GM18519 (cell line): ENCODE results near the gene CENPX.

Source experiments
- ATAC-seq: cut with Tn5 transposase; IDR thresholded peaks from one replicate; pipeline ENCODE4 v1.9.1; 2021; ENCODE audit warnings: mild to moderate bottlenecking, moderate library complexity; ENCODE audit not compliant: unreplicated experiment, low FRiP score

The CENPX gene

DNA sequence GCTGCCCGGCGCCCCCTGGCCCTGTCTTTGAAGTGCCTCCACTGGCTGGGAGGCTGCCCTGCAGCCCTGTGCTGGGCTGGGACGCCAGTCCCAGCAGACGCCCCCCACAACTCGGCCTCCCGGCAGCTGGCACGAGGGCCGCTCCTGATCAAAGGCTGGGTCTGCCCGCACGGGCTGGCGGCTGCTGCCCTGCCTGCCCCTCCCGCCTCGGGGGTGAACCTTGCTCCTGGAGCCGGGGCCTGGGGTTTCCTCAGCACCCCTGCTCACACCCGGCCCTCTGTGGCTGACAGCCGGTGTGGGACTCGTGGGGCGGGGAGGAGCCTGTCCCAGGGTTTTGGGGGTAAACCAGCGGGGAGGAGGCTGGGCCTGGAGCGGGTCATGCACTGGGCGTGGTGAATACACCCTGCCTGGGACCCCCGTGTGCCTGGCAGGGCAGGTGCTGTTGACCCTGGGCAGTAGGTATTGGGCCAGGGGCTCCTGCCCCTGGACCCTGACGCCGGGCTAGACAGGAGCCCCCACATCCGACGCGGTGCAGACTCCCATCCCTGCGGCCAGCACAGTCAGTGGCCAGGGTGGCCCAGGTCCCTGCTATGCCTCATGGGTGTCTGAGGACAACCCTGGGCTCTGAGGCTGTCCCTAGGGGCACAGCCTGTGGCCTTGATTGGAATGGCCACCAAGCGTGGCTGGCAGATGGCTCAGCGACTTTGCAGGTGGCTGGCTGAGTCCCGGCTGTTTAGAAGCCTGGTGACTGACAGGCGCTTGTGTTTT is 21.7 kb downstream of the CENPX start:
- no peak for ATAC-seq

- no peak for ATAC-seq
Observed at GRCh38 chr17:81999976-82000802, 22.5 kb downstream of the CENPX start.

- no peak for ATAC-seq
Observed at GRCh38 chr17:81999587-81999975, 23.1 kb downstream of the CENPX start.

DNA sequence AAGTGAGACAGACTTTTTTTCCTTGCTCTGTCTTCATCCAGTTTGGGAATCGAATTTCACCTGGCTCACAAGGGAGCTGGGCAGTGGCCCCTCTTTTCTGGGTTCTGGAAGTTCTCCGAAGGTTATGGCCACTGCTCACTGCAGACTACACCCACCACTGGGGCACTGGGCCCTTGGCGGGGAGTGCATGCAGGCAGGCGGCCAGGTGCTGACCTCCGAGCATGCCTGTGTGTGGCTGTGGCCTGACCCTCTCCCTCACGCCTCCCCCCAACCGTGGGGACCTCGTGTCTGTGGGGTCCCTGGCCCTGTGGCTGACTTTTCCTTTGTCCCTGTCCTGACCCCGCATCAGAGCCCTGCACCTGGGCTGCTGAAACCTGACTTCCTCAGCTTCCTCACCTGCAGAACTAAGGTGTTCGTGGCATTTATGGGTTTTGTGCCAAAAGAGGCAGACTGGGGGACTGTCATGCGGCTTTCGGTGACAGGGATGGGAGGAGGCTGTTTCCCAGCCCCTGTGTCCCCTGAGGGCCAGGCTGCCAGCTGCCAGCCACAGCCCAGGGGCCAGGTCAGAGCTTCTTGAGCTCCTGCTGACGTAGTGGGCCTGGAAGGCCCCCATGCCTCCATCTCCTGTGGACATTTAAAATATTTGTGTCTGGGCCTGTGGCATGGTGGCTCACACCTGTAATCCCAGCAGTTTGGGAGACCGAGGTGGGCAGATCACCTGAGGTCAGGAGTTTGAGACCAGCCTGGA is 23.8 kb downstream of the CENPX start:
- no peak for ATAC-seq

DNA sequence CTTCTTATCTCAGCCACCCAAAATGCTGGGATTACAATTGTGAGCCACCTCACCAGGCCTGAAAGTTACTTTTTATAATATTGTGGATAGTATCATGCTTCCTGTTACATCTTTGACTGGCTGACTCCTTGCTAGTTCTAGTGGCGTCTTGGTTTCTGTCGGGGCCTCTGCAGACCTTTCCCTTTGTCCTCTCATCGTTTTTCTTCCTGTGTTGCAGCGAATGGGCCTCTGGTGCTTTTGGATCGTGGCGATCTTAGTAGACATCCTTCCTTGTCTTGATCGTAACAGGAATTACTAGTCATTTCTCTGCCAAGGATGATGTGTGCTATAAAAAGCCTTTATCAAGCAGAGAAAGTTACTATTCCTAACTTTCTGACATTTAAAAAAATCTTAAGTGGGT is 24.5 kb downstream of the CENPX start:
- ATAC-seq: no peak

DNA sequence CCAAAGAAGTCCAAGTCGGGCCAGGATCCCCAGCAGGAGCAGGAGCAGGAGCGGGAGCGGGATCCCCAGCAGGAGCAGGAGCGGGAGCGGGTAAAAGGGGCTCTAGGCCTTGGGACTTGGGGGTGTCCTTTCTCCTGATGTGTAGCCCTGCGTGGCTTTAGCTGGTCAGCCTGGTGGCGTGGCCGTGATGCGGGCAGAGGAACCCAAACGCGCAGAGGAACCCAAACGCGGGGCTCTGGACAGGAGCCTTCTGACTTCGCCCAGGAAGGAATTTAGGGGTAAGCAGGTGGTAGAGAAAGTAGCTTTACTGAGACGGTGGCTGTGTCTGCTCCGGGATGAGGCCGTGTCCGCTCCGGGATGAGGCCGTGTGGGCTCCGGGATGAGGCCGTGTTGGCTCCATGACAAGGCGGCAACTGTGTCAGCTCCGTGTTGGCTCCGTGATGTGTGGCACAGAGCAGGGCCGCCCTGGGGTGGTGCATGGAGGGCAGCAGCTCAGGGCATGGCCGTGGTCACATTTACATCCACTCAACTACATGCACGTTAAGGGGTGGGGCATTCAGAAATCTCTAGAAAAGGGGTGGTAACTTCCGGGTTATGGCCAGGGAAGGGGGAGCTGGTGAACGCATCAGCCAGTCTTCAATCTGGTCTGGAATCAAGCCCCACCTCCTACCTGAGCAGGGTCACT is 25.8 kb downstream of the CENPX start:
- ATAC-seq: no peak

DNA sequence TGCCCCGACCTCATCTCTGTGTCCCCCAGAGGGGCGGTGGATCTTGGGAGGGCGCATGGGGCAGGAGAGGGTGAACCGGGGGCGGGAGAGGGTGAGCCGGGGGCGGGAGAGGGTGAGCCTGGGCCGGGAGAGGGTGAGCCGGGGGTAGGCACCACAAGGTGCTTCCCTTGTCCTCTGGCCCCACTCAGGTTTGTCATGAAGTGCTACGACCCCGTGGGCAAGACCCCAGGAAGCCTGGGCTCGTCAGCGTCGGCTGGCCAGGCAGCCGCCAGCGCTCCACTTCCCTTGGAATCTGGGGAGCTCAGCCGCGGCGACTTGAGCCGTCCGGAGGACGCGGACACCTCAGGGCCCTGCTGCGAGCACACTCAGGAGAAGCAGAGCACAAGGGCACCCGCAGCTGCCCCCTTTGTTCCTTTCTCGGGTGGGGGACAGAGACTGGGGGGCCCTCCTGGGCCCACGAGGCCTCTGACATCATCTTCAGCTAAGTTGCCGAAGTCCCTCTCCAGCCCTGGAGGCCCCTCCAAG is 26.4 kb downstream of the CENPX start:
- no peak for ATAC-seq

DNA sequence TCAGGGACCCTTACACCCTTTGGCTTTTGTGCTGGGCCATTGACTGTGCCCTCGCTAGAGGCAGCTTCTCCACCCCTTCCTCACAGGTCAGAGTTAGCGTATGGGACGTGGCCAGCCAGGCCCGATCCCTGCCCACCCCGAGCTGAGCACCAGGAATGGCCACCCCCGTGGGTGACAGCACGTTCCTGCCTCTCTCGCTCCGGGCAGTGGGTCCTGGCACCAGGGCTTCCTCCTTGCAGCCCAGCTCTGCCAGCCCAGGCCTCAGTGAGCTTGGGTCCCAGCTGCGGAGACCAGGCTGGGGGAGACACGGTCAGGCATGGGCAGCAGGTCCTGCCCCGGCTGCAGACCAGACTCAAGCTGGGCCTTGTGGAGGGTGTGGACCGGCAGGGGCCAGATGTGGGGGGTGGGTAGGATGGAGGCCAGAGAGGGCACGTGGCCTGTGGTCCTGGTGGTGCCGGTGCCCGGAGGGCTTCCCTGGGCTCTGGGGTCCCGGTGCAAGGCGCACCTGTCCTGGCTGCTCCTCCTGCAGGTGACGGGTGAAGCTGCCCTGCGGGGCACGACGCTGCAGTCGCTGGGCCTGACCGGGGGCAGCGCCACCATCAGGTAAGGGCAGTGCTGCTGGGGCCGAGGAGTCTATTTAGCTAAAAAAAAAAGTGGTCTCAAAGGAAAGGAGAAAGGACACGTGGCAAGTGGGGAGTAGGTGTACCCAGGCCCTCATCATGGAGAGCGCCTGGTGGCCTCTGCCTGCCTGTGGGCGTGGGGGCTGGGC is 27.0 kb downstream of the CENPX start:
- ATAC-seq: no peak

- ATAC-seq: no peak
Observed at GRCh38 chr17:81994593-81995462, 27.9 kb downstream of the CENPX start.

DNA sequence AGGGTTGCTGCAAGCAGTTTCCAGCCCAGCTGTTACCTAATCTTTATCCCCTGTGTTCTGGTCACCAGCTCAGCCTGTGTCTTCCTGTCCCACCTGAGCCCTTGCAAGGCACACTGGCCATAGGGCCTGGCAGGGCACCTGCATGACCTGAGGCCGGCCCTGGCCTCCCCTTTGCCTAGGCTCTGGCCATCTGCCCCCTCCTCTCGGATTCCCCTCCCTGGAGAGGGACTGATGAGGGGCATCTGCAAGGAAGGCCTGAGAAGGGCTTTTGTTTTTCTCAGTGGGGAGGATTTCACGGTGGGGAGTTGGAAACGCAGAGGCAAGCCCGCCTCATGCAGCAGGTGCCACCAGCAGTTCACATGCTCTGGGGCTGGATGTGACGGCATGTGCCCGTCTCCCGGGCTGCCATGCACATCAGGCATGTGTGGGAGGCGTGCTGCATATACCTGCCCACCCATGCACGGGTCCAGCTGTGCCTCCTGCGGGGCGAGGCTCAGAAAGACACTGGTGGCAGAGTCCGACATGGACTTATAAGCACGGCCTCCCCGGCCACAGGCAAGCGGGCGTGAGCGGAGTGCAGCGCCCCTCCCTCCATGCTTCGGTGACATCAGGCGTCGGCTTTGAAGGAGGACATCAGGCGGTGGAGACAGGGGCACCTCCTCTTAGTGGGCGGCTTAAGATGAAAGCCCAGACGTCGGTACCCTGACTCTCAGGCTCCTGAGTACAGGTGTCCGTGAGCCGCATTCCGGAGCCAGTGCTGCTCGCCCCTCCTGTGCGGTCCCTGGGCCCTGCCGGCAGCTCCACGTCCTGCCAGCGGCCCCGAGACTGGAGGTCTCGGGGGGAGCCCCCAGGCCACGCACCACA is 28.7 kb downstream of the CENPX start:
- ATAC-seq: no peak

GRCh38 chr17:81992306-81993102 is 30.2 kb downstream of the CENPX start:
- ATAC-seq: no peak

- ATAC-seq: no peak
Observed at GRCh38 chr17:81991684-81992305, 30.9 kb downstream of the CENPX start.

GRCh38 chr17:81990836-81991683 is 31.6 kb downstream of the CENPX start:
- no peak for ATAC-seq

GRCh38 chr17:81987161-81987770 is 35.4 kb downstream of the CENPX start:
- ATAC-seq: no peak

DNA sequence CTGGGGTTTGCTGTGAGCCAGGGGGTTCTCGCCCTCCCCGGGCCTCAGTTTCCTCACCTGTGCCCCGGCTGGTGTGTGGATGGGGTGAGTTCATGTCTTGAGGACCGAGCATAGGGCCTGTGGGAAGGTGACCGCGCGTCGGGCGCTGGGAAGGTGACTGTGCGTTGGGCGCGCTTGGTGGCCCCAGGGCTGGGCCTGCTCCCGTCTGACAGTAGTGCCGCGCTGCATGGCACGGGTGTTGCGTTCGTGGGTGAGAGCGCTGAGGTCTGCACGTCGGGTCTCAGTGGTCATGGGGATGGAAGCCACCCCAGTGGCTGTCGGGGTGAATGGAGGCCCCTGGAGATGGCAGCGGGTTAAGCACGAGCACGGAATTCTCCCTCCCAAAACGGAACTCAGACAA is 36.1 kb downstream of the CENPX start:
- ATAC-seq: no peak
